OCI-LY1 (cell line): ENCODE data around the gene NPLOC4.

Experiments used
- H2AFZ ChIP-seq: fragments of 200-600 bp; sonication (generic), shearing (Covaris generic); 2 replicates; pipeline ENCODE4 v1.6.0; 2014; ENCODE audit warnings: antibody characterized with exemption, mild to moderate bottlenecking, low read length
- H3F3A ChIP-seq: fragments of 200-600 bp; sonication (generic), shearing (Covaris generic); 2 replicates; pipeline ENCODE4 v1.6.0; 2014; ENCODE audit warnings: mild to moderate bottlenecking, antibody characterized with exemption, low read length, moderate library complexity; ENCODE audit not compliant: insufficient read depth
- H3K27ac ChIP-seq: fragments of 200-600 bp; sonication (generic); 2 replicates; pipeline ENCODE4 v1.5.1; 2014; ENCODE audit warnings: low read length, mixed run types, mild to moderate bottlenecking, low read depth; ENCODE audit not compliant: poor library complexity, severe bottlenecking
- H3K27me3 ChIP-seq: fragments of 200-600 bp; sonication (generic); 2 replicates; pipeline ENCODE4 v1.6.0; 2014; ENCODE audit warnings: antibody characterized with exemption, mild to moderate bottlenecking, low read length, moderate library complexity; ENCODE audit not compliant: insufficient read depth
- H3K36me3 ChIP-seq: fragments of 200-600 bp; sonication (generic); 2 replicates; pipeline ENCODE4 v1.6.1; 2014; ENCODE audit warnings: mild to moderate bottlenecking, antibody characterized with exemption, low read length, moderate library complexity, mixed read lengths; ENCODE audit not compliant: insufficient read depth
- H3K4me1 ChIP-seq: fragments of 200-600 bp; sonication (generic); 2 replicates; pipeline ENCODE4 v1.5.1; 2014; ENCODE audit warnings: mild to moderate bottlenecking, low read length, moderate library complexity; ENCODE audit not compliant: insufficient read depth, severe bottlenecking
- H3K4me2 ChIP-seq: fragments of 200-600 bp; sonication (generic), shearing (Covaris generic); 2 replicates; pipeline ENCODE4 v1.6.1; 2014; ENCODE audit warnings: low read length
- H3K4me3 ChIP-seq: fragments of 200-600 bp; sonication (generic); 2 replicates; pipeline ENCODE4 v1.5.1; 2014; ENCODE audit warnings: low read length, low read depth, mild to moderate bottlenecking, mixed read lengths; ENCODE audit not compliant: poor library complexity, severe bottlenecking
- H3K79me2 ChIP-seq: fragments of 200-600 bp; shearing (Covaris generic); 2 replicates; pipeline ENCODE4 v1.6.1; 2016; ENCODE audit warnings: mixed run types, low read length, mixed read lengths; ENCODE audit not compliant: insufficient read depth
- H3K9ac ChIP-seq: fragments of 200-600 bp; sonication (generic), shearing (Covaris generic); 2 replicates; pipeline ENCODE4 v1.6.1; 2014; ENCODE audit warnings: mild to moderate bottlenecking, low read length, mixed read lengths
- H3K9me2 ChIP-seq: fragments of 200-600 bp; sonication (generic), shearing (Covaris generic); 2 replicates; pipeline ENCODE4 v1.6.1; 2014; ENCODE audit warnings: low read depth, mild to moderate bottlenecking, low read length, mixed read lengths
- H3K9me3 ChIP-seq: fragments of 200-600 bp; shearing (Covaris generic); 2 replicates; pipeline ENCODE4 v1.6.1; 2014; ENCODE audit warnings: low read length, mixed read lengths
- H4K20me1 ChIP-seq: fragments of 200-600 bp; sonication (generic), shearing (Covaris generic); 2 replicates; pipeline ENCODE4 v1.6.0; 2016; ENCODE audit warnings: mild to moderate bottlenecking, low read length; ENCODE audit not compliant: insufficient read depth
- CTCF ChIP-seq: fragments of 200-600 bp; sonication (generic), shearing (Covaris generic); IDR thresholded peaks from 2 replicates; pipeline ENCODE4 v1.5.1; 2017; ENCODE audit warnings: mild to moderate bottlenecking, antibody characterized with exemption, low read length, moderate library complexity, mixed read lengths
- EZH2 ChIP-seq: fragments of 200-600 bp; sonication (generic), shearing (Covaris generic); IDR thresholded peaks from 2 replicates; pipeline ENCODE4 v1.8.0; 2017; ENCODE audit warnings: borderline replicate concordance, mixed run types, mild to moderate bottlenecking, antibody characterized with exemption, low read length, moderate library complexity, mixed read lengths

Gene NPLOC4

GRCh38 chr17:81666342-81667191 lies 29.7 kb upstream of the NPLOC4 start, which contains the start of the genes CCDC137 and OXLD1:
Gene CCDC137 (plus strand): TSS chr17:81666737. CDS start chr17:81666767, 30 bp downstream.
Gene OXLD1 (minus strand): TSS chr17:81666605. CDS start chr17:81666577, 28 bp downstream.
- H3K4me3 ChIP-seq: peak within 1 kb of the TSS; percentile 82
- no peaks in the 10 kb centered on the region for H3K27me3 ChIP-seq
- H3F3A ChIP-seq: no peaks in the 10 kb centered on the region
- peak within 1 kb of the TSS; percentile 47 for H3K27ac ChIP-seq
- H3K9me2 ChIP-seq: no peaks in the 10 kb centered on the region
- no peak for TF ChIP-seq EZH2
- no peak for TF ChIP-seq CTCF
- peak within 1 kb of the TSS; percentile 93 for H3K4me2 ChIP-seq
- no peak within 1 kb of the TSS for H2AFZ ChIP-seq
- no peaks in the 10 kb centered on the region for H4K20me1 ChIP-seq
- H3K36me3 ChIP-seq: peaks cover 52% of the 10 kb centered on the region
- H3K9me3 ChIP-seq: no peaks in the 10 kb centered on the region
- H3K79me2 ChIP-seq: no peaks in the 10 kb centered on the region; the same call in 1 of the 2 replicates
- peaks cover 24% of the 10 kb centered on the region for H3K4me1 ChIP-seq
- peak within 1 kb of the TSS; percentile 94 for H3K9ac ChIP-seq

GRCh38 chr17:81666092-81666341 lies 29.1 kb upstream of the NPLOC4 start:
- Histone ChIP-seq H3K27ac (peak overlapping the region; percentile 29), H3K9me2 (no peaks in the 10 kb centered on the region), H3K9me3 (no peaks in the 10 kb centered on the region), H3F3A (no peaks in the 10 kb centered on the region), H3K27me3 (no peaks in the 10 kb centered on the region), H3K9ac (peak overlapping the region; percentile 94), H2AFZ (no peak overlapping the region), H3K36me3 (peaks cover 46% of the 10 kb centered on the region), H3K4me3 (peak overlapping the region; percentile 82), H3K4me2 (peak overlapping the region; percentile 85), H3K4me1 (peaks cover 24% of the 10 kb centered on the region), H3K79me2 (no peaks in the 10 kb centered on the region; the same call in 1 of the 2 replicates), H4K20me1 (no peaks in the 10 kb centered on the region)
- TF ChIP-seq EZH2: no peak
- TF ChIP-seq CTCF: no peak

- H3K79me2 ChIP-seq: no peaks in the 10 kb centered on the region; the same call in 1 of the 2 replicates
- no peak overlapping the region for H2AFZ ChIP-seq
- no peaks in the 10 kb centered on the region for H4K20me1 ChIP-seq
- peak overlapping the region; percentile 82 for H3K4me3 ChIP-seq
- TF ChIP-seq EZH2: no peak
- TF ChIP-seq CTCF: no peak
- H3K27ac ChIP-seq: peak overlapping the region; percentile 29
- H3K9ac ChIP-seq: peak overlapping the region; percentile 94
- H3K4me1 ChIP-seq: peaks cover 24% of the 10 kb centered on the region
- H3K9me2 ChIP-seq: no peaks in the 10 kb centered on the region
- peak overlapping the region; percentile 85 for H3K4me2 ChIP-seq
- no peaks in the 10 kb centered on the region for H3F3A ChIP-seq
- H3K9me3 ChIP-seq: no peaks in the 10 kb centered on the region
- H3K36me3 ChIP-seq: peaks cover 40% of the 10 kb centered on the region
- no peaks in the 10 kb centered on the region for H3K27me3 ChIP-seq
Observed at GRCh38 chr17:81665205-81666091, 28.5 kb upstream of the NPLOC4 start.
